ENCODE results near the gene GPRIN2.

The GPRIN2 gene

DNA sequence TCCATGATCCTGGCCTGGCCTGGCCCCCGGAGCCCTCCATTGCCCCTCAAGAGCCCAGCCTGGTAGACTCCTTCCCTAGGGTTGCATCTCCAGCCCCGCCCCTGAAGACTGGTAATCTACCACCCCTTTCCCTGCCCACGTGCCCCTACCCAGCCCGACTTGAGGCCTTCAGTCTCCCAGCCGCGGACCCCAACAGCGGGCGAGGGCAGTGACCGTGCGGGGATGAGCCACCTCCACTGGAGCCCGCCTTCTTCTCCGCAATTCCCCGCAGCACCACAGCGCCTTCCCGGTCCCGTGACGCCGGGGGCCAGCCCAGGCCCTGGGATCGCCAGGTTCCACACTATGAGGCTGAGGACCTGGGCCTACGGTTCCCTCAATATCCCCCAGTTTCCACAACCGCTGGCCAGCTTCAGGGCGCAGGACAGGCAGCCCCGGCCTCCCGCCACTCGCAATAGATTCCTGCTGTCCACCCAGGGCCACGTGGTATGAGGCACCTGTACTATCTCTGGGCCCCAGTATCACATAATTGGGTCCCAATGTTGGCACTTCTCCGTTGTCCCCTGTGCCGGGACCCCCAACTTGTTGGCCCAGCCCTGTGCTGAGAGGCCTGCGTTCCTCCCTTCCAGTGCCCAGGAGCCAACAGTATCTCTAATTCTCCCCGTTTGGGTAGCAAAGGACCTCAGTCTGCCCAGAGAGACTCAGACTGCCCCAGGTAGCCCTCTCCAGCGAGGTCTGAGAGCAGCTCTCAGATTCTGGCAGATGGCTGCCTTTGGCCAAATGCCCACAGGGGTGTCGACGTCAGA is 1.1 kb upstream of the GPRIN2 start:
- Histone ChIP-seq H3K4me3 (ENCODE audit: low read depth, low read length) (no peak overlapping the region), H3K27ac (no peak overlapping the region), H3K27me3 (ENCODE audit: insufficient read depth, low read depth, severe bottlenecking) (peaks cover 33% of the 10 kb centered on the region), H3K9me3 (ENCODE audit: severe bottlenecking) (peaks cover 2% of the 10 kb centered on the region), H3K36me3 (no peaks in the 10 kb centered on the region)
- TF ChIP-seq, protein P1, sequence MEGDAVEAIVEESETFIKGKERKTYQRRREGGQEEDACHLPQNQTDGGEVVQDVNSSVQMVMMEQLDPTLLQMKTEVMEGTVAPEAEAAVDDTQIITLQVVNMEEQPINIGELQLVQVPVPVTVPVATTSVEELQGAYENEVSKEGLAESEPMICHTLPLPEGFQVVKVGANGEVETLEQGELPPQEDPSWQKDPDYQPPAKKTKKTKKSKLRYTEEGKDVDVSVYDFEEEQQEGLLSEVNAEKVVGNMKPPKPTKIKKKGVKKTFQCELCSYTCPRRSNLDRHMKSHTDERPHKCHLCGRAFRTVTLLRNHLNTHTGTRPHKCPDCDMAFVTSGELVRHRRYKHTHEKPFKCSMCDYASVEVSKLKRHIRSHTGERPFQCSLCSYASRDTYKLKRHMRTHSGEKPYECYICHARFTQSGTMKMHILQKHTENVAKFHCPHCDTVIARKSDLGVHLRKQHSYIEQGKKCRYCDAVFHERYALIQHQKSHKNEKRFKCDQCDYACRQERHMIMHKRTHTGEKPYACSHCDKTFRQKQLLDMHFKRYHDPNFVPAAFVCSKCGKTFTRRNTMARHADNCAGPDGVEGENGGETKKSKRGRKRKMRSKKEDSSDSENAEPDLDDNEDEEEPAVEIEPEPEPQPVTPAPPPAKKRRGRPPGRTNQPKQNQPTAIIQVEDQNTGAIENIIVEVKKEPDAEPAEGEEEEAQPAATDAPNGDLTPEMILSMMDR (IDR thresholded peaks at IDR 0.05; ENCODE audit: low read depth, low read length), result no peak
- DNase-seq, result peak; percentile 9

DNA sequence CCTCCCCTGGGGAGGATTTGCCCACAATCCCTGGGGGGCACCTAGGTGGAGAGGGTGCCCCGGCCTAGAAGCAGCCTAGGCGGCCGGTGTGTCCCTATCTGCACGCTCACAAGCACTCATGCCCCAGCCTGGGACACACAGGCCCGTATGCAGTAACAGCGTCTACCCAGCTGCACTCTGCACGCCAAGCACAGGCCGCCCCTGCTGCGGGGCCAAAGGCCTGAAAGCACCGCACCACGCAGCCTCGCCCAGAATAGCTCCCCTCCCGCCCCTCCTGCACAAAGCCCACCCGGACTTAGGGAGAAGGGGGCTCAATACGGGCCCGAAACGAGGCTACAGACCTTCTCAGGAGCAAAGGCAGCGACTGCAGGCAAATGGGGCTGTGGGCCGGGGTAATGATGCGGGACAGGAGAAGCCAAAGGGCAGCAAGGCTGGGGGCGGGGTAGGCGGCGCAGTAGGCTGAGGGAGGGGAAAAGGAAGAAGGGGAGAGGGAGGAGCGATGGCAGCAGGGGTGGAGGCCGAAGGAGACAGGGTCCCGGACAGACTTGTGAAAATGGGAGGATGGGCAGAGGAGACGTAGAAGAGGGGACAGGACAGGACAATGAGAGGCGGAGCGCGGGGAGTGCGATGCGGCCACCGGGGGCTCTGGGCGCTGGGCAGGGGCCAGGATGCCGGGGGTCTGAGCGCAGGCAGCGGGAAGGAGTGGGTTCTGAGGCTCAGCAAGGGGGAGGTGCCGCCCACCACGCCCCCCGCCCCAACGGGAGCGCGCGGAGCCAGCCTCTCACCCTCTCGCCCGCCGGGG is 544 bp downstream of the GPRIN2 start:
- no peak overlapping the region for H3K27ac ChIP-seq
- no peaks in the 10 kb centered on the region for H3K36me3 ChIP-seq
- peak overlapping the region; percentile 17; the same call in 1 of the 2 replicates for H3K4me3 ChIP-seq (ENCODE audit: low read depth, low read length)
- peaks cover 2% of the 10 kb centered on the region for H3K9me3 ChIP-seq (ENCODE audit: severe bottlenecking)
- H3K27me3 ChIP-seq (ENCODE audit: insufficient read depth, low read depth, severe bottlenecking), result peaks cover 28% of the 10 kb centered on the region
- TF ChIP-seq, protein P1 (IDR thresholded peaks at IDR 0.05; ENCODE audit: low read depth, low read length), result no peak
- DNase-seq, result peak; percentile 17

DNA sequence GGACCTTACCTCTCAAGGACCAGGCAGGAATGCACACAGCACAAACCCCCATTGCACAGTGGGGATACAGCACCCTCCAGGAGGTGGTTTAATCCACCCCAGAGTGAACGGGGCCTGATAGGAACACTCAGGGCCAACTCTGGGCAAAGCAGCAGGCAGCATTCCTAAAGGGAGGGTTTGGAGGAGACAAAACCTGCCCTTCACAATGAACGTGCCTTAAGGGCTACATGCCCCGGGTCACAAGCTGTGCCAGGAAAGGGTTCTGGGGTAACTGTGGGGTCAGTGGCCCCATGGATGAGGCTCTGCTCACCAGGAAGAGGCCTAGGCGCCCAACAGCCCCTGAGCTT is 1.1 kb downstream of the GPRIN2 start:
- no peak overlapping the region for H3K4me3 ChIP-seq (ENCODE audit: low read depth, low read length)
- TF ChIP-seq, protein P1 (IDR thresholded peaks at IDR 0.05; ENCODE audit: low read depth, low read length), result no peak
- no peaks in the 10 kb centered on the region for H3K36me3 ChIP-seq
- H3K27me3 ChIP-seq (ENCODE audit: insufficient read depth, low read depth, severe bottlenecking), result peaks cover 23% of the 10 kb centered on the region
- no peaks in the 10 kb centered on the region for H3K9me3 ChIP-seq (ENCODE audit: severe bottlenecking)
- no peak overlapping the region for H3K27ac ChIP-seq
- DNase-seq, result no peak

DNA sequence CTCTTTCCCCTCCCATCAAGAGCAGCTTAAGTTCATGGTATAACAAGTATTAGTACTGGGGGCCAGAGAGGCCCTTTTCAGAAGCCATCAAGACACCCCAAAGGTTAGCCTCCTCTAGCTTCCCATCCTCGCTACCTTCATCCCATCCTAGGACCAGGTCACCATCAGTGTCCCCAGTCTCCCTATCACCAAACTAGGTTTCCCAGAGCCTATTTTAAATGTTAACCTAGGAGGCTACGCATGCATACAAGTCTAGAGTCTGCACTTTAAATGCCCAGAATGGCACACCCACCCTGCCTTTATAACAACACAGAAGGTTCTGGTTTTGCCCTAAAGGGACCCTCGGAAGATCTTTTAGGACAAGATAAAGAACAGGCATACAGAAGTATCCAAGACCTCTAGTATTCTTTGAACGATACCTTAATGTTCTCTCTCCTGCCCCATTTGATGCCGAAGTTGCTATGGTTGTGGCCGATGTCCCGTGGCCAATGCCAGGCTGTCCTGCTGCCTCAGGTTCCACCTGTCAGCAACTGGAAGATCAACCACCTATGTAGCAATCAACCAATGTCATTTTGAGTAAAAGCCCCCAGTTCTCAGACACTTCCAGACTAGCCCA is 2.2 kb downstream of the GPRIN2 start:
- DNase-seq, result no peak
- H3K27ac ChIP-seq, result no peak overlapping the region
- H3K9me3 ChIP-seq (ENCODE audit: severe bottlenecking), result no peaks in the 10 kb centered on the region
- H3K27me3 ChIP-seq (ENCODE audit: insufficient read depth, low read depth, severe bottlenecking), result peaks cover 15% of the 10 kb centered on the region
- no peak overlapping the region for H3K4me3 ChIP-seq (ENCODE audit: low read depth, low read length)
- H3K36me3 ChIP-seq, result no peaks in the 10 kb centered on the region
- TF ChIP-seq, protein P1 (IDR thresholded peaks at IDR 0.05; ENCODE audit: low read depth, low read length), result no peak

DNA sequence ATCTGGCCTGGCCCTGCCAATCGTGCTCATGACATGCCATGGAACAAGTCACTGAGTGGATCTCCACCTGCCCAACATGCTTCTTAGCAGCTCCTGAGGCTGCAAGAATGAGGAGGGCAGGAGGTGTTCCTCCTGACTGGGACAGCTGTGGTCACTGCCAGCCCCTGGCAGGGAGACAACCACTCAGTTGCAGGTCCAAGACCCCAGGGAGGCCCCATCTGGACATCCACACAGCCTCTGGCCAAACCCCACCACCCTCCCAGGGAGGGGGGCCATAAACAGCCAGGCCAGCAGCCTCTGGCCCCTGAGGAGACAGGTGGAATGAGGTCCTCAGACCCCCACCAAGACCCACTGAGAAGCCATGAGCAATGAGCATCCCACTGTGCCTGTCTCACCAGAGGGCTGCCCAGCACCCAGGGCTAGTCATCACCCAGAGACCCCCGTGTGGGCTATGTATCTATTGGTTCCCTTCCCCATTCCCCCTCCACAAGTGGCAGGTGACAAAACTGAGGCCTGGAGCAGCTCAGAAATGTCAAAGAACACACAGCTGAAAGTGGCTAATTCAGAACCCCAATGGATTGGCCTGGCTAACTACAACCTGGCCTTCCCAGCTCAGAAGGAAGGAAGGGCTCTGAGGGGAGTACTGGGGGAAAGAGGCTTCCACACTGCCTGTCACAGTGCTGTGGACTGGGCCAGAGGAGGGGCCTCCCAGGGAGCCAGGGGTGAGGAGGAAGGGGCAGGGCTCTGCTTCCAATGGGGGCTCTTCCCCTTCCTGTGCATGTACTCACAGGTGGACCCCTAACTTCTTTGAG is 3.0 kb downstream of the GPRIN2 start:
- Histone ChIP-seq H3K36me3 (no peaks in the 10 kb centered on the region), H3K9me3 (ENCODE audit: severe bottlenecking) (no peaks in the 10 kb centered on the region), H3K4me3 (ENCODE audit: low read depth, low read length) (no peak overlapping the region), H3K27ac (no peak overlapping the region), H3K27me3 (ENCODE audit: insufficient read depth, low read depth, severe bottlenecking) (peaks cover 7% of the 10 kb centered on the region)
- DNase-seq, result peak; percentile 9
- TF ChIP-seq, protein P1 (IDR thresholded peaks at IDR 0.05; ENCODE audit: low read depth, low read length), result no peak
